Skeletal muscle satellite cell (primary cell): Measurements from ENCODE around the gene SBNO1.
"Not testable (repeated sequence)": the region's sequence is repeated elsewhere in the genome, so short reads cannot be mapped to it uniquely, and the experiment has no call there.

Source experiments
- H3K27me3 ChIP-seq: 2 replicates; pipeline ENCODE4 v1.7.0; 2013; ENCODE audit warnings: low read length; ENCODE audit not compliant: control insufficient read depth, insufficient read depth
- H3K36me3 ChIP-seq: 2 replicates; pipeline ENCODE4 v1.7.0; 2013; ENCODE audit warnings: mild to moderate bottlenecking, control low read depth, low read length; ENCODE audit not compliant: insufficient read depth
- H3K4me1 ChIP-seq: 2 replicates; pipeline ENCODE4 v1.7.0; 2013; ENCODE audit warnings: low read length; ENCODE audit not compliant: control insufficient read depth, insufficient read depth
- H3K4me2 ChIP-seq: 2 replicates; pipeline ENCODE4 v1.7.0; 2013; ENCODE audit warnings: mild to moderate bottlenecking, low read length
- H3K4me3 ChIP-seq: 2 replicates; pipeline ENCODE4 v1.7.0; 2013; ENCODE audit warnings: low read length
- H3K9ac ChIP-seq: 2 replicates; pipeline ENCODE4 v1.7.0; 2013; ENCODE audit warnings: mild to moderate bottlenecking, low read depth, low read length, moderate library complexity
- H3K9me3 ChIP-seq: replicated peaks from 2 replicates; pipeline ENCODE4 v1.7.0; 2013; ENCODE audit warnings: mild to moderate bottlenecking, control low read depth, low read length

The SBNO1 gene

GRCh38 chr12:123335490-123335889, 29.2 kb downstream of the SBNO1 start:
- peaks cover 60% of the 10 kb centered on the region for H3K36me3 ChIP-seq
- no peaks in the 10 kb centered on the region for H3K9me3 ChIP-seq
- no peak overlapping the region for H3K9ac ChIP-seq
- H3K4me1 ChIP-seq = no peaks in the 10 kb centered on the region
- no peaks in the 10 kb centered on the region for H3K27me3 ChIP-seq
- H3K4me2 ChIP-seq = no peak overlapping the region
- H3K4me3 ChIP-seq = no peak overlapping the region

DNA sequence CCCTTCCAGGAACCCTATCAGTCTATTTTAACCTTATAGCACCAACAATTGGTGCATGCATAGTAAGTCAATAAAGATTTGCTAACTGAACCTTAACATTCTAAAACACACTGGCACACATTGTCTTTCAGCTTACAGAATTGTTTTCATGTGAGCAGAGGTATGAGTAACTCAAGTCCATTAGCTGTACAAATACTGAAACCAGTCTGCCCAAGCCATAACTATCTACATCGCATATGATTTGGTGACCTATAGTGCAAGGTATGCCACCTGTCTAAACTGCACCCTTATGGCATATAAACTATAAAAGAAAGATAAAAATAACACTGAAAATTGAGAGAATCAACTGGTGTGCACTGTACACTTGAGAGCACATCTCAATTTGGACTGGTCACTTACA, 34.8 kb downstream of the SBNO1 start:
- H3K36me3 ChIP-seq = peaks cover 70% of the 10 kb centered on the region

GRCh38 chr12:123319826-123320225, 44.8 kb downstream of the SBNO1 start:
- no peak overlapping the region for H3K4me3 ChIP-seq
- no peaks in the 10 kb centered on the region for H3K27me3 ChIP-seq
- no peak overlapping the region for H3K4me2 ChIP-seq
- H3K9me3 ChIP-seq = no peaks in the 10 kb centered on the region
- no peaks in the 10 kb centered on the region for H3K4me1 ChIP-seq
- H3K9ac ChIP-seq = no peak overlapping the region
- peaks cover 72% of the 10 kb centered on the region for H3K36me3 ChIP-seq

More for the DNA sequence above, 34.8 kb downstream of the SBNO1 start:
- H3K9ac ChIP-seq = no peak overlapping the region
- no peak overlapping the region for H3K4me2 ChIP-seq
- no peak overlapping the region for H3K4me3 ChIP-seq
- no peaks in the 10 kb centered on the region for H3K9me3 ChIP-seq
- H3K27me3 ChIP-seq = no peaks in the 10 kb centered on the region
- H3K4me1 ChIP-seq = no peaks in the 10 kb centered on the region

DNA sequence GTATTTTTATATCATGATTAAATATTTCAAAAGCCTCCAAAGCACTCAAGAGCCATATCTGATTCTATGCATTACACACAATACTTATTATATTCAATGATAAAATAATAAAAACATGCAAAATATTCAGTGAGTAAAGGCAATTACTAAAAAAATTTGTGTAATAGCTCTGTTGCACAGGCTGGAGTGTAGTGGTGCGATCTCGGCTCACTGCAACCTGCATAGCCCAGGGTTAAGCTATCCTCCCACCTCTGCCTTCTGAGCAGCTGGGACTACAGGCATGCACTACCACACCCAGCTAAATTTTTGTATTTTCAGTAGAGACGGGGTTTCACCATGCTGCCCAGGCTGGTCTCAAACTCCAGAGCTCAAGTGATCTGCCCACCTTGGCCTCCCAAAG, 45.4 kb downstream of the SBNO1 start:
- H3K4me2 ChIP-seq = no peak overlapping the region
- H3K36me3 ChIP-seq = peaks cover 67% of the 10 kb centered on the region
- H3K4me3 ChIP-seq = no peak overlapping the region
- no peaks in the 10 kb centered on the region for H3K9me3 ChIP-seq
- H3K27me3 ChIP-seq = no peaks in the 10 kb centered on the region
- H3K4me1 ChIP-seq = no peaks in the 10 kb centered on the region
- no peak overlapping the region for H3K9ac ChIP-seq

- H3K9me3 ChIP-seq, H3K4me1 ChIP-seq, H3K4me2 ChIP-seq, H3K27me3 ChIP-seq, H3K4me3 ChIP-seq, H3K9ac ChIP-seq: not testable (repeated sequence)
- peaks cover 57% of the 10 kb centered on the region for H3K36me3 ChIP-seq
Measured at GRCh38 chr12:123313046-123313445, 51.6 kb downstream of the SBNO1 start.

- H3K4me3 ChIP-seq = no peak overlapping the region
Measured at GRCh38 chr12:123306200-123306599, 58.4 kb downstream of the SBNO1 start.

GRCh38 chr12:123305136-123305535, 59.5 kb downstream of the SBNO1 start:
- no peak overlapping the region for H3K4me3 ChIP-seq
- H3K4me2 ChIP-seq = no peak overlapping the region
- no peak overlapping the region for H3K9ac ChIP-seq
- H3K36me3 ChIP-seq = peaks cover 70% of the 10 kb centered on the region
- H3K27me3 ChIP-seq = no peaks in the 10 kb centered on the region
- no peaks in the 10 kb centered on the region for H3K4me1 ChIP-seq
- H3K9me3 ChIP-seq = no peaks in the 10 kb centered on the region

More at GRCh38 chr12:123306200-123306599, 58.4 kb downstream of the SBNO1 start:
- H3K4me1 ChIP-seq = no peaks in the 10 kb centered on the region
- H3K27me3 ChIP-seq = no peaks in the 10 kb centered on the region
- H3K9ac ChIP-seq = no peak overlapping the region
- H3K4me2 ChIP-seq = no peak overlapping the region
- H3K36me3 ChIP-seq = peaks cover 74% of the 10 kb centered on the region
- no peaks in the 10 kb centered on the region for H3K9me3 ChIP-seq

DNA sequence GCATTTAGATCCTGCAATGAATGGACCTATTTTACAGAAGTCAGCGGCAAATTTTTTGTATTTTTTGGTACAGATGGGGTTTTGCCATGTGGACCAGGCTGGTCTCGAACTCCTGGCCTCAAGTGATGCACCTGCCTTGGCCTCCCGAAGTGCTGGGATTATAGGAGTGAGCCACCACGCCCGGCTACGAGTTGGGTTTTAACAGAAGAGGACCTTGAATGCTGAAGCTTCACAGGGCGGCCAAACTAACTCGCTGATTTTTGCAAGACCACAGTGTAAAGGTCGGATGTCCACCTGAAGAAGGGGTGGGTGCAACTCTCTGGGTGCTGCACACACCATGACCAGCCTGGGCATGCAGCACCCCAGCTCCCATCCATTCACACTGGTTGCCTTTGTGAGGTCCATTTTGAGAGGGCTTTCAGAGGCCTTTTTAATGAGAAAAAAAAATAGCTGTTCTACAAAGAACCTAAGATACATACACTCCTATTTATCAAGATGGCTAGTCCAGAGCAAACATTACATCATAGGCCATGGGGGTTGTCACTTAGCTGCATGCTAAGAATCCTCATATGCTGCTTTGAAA, 71.4 kb downstream of the SBNO1 start:
- no peaks in the 10 kb centered on the region for H3K27me3 ChIP-seq
- no peak overlapping the region for H3K4me2 ChIP-seq

GRCh38 chr12:123289911-123290310, 74.7 kb downstream of the SBNO1 start:
- H3K27me3 ChIP-seq = no peaks in the 10 kb centered on the region
- H3K36me3 ChIP-seq = peaks cover 49% of the 10 kb centered on the region
- no peak overlapping the region for H3K4me3 ChIP-seq
- no peaks in the 10 kb centered on the region for H3K4me1 ChIP-seq
- no peak overlapping the region for H3K4me2 ChIP-seq
- H3K9me3 ChIP-seq = no peaks in the 10 kb centered on the region
- H3K9ac ChIP-seq = no peak overlapping the region

More for the DNA sequence above, 71.4 kb downstream of the SBNO1 start:
- Histone ChIP-seq H3K9me3 (no peaks in the 10 kb centered on the region), H3K4me1 (no peaks in the 10 kb centered on the region), H3K9ac (no peak overlapping the region), H3K4me3 (no peak overlapping the region), H3K36me3 (peaks cover 72% of the 10 kb centered on the region)

GRCh38 chr12:123288751-123289346, 75.8 kb downstream of the SBNO1 start:
- no peaks in the 10 kb centered on the region for H3K27me3 ChIP-seq
- H3K9ac ChIP-seq = no peak overlapping the region
- no peaks in the 10 kb centered on the region for H3K4me1 ChIP-seq
- H3K4me3 ChIP-seq = no peak overlapping the region
- no peak overlapping the region for H3K4me2 ChIP-seq
- H3K36me3 ChIP-seq = peaks cover 39% of the 10 kb centered on the region
- H3K9me3 ChIP-seq = no peaks in the 10 kb centered on the region

DNA sequence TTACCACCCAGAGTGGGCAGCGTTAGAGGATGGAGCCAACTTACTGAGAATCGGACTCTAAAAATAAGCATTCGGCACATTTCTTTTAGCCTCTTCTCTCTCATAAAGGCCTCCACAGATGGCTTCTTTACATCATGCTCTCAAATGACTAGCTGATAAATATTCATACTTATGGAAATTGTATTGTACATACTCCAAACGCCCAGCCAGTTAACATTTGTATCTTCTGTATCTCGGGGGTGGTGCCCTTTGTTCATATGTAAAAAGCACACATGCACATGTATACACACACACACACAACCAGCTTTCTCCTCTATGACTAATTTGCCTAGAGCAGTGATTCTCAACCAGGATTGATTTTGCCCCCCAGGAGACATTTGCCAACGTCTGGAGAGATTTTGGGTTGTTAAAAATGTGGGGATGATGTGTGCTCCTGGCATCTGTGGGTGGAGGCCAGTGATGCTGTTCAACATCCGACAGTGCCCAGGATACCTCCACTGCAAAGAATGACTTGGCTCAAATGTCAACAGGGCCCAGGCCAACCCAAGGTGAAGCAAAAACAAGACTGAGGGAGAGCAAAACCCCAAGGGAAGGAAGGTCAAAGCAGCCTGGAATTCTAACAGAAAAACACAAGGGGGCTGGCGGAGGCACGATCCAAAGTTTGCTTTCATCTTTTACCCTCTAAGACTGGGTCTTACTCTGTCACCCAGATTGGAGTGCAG, 77.8 kb downstream of the SBNO1 start:
- H3K4me1 ChIP-seq = no peaks in the 10 kb centered on the region
- H3K36me3 ChIP-seq = peaks cover 24% of the 10 kb centered on the region
- H3K9me3 ChIP-seq = no peaks in the 10 kb centered on the region
- no peak overlapping the region for H3K4me3 ChIP-seq
- H3K4me2 ChIP-seq = no peak overlapping the region
- H3K27me3 ChIP-seq = no peaks in the 10 kb centered on the region
- H3K9ac ChIP-seq = no peak overlapping the region

GRCh38 chr12:123284669-123285068, 80.0 kb downstream of the SBNO1 start:
- no peaks in the 10 kb centered on the region for H3K9me3 ChIP-seq
- H3K4me2 ChIP-seq = no peak overlapping the region
- H3K9ac ChIP-seq = no peak overlapping the region
- H3K36me3 ChIP-seq = peaks cover 12% of the 10 kb centered on the region
- no peaks in the 10 kb centered on the region for H3K27me3 ChIP-seq
- no peaks in the 10 kb centered on the region for H3K4me1 ChIP-seq
- no peak overlapping the region for H3K4me3 ChIP-seq
